Measurements from ENCODE around the gene BRD2.

- no peak for TF ChIP-seq CTCF (IDR thresholded peaks at IDR 0.05)
- TF ChIP-seq POLR2A (IDR thresholded peaks at IDR 0.05): no peak
Measured at GRCh38 chr6:32973144-32974015, 5.0 kb downstream of the BRD2 start.
